ENCODE results near the gene BBS1. TPM values are rescaled to one million over a fixed set of nuclear protein-coding genes. Genes with fewer than 3 reads are reported as not detected.

The BBS1 gene
- 13.0 and 16.4 TPM in 2 replicates for total RNA-seq

GRCh38 chr11:66510271-66510989, at the start of gene BBS1:
Gene BBS1, plus strand, starts transcription at chr11:66510635. Its CDS starts 25 bp downstream, at chr11:66510660.

GRCh38 chr11:66466225-66467033, 44.0 kb upstream of the BBS1 start, which contains the start of gene PELI3:
Gene PELI3, plus strand, starts transcription at chr11:66466905. Its CDS starts 1,224 bp downstream, at chr11:66468129.

DNA sequence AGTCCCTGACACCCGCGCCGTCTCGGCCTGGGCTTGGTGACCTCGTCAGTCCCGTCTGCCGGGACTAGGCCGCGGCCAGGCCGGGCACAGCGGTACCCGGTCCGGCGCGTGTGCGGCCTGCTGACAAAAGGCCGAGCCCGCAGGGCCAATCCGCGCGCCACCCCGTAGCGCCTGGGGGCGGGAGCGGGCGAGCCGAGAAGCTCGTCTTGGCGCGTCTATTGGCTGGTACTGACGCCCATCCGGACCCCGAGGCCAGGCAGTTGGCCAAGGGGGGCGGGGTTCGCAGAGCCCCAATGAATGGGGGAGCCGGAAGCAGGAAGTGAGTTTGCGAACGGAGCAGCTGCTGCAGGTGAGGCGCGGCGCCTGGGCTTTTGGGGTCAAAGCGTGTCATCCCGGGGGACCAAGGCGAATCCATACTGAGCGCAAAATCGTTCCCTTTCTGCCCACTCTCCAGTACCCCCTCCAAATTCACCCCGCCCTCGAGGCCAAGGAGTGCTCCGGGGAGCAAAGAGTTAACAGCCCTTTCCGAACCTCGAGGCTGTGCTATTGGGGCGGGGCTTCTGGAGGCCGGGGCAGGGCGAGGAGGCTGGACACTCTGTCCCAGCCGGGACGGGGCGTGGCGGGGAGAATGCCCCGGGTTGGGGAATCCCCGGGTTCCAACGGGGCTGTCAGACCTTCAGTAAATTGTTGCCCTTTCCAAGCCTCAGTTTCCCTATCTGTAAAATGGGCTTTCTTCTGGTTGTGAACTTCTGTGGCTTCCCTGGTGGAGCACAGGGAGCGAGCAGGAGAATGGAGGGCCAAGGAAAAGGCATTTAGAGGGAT, 30.1 kb upstream of the BBS1 start, which contains the start of gene DPP3:
Gene DPP3 (plus strand): TSS at position 318 of the 822 bp plus-strand sequence. CDS start 1,767 bp downstream, outside the sequence.

GRCh38 chr11:66545701-66546367, 35.4 kb downstream of the BBS1 start, which contains the start of gene ZDHHC24:
Gene ZDHHC24, minus strand, starts transcription at chr11:66546048. Its CDS starts 45 bp downstream, at chr11:66546003.

DNA sequence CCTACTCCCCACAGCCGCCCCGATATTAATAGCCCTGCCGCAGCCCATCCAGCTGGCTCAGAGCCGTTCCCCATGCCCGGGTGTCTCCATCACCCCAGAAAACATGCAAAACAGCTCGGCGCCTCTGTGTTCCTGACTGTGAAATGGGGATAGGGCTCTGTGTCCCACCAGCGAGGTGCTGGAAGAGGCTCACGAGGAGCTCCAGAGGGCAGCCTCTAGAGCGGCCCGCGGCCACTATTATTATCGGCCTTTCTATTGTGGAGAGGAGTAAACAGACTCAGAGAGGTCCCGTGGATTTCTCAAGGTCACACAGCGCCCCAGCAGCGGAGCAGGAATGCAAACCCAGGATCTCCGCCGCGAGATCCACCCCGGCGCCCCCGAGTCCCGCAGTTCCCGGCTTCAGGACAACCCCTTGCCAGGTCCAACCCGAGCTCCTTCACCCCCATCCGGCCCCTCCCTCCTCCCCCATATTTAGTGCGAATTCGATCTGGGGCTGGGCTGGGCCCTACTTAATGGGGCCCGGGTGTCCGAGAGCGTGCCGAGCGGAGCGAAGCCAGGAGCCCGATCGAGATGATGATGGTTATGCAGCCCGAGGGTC, 36.0 kb downstream of the BBS1 start, which contains the start of gene ACTN3:
Gene ACTN3 (plus strand): TSS at position 536 of the 598 bp plus-strand sequence. CDS start 35 bp downstream, at position 571.

GRCh38 chr11:66568124-66568916, 57.9 kb downstream of the BBS1 start, which contains the start of gene CTSF:
Gene CTSF, minus strand, starts transcription at chr11:66568606. Its CDS starts 120 bp downstream, at chr11:66568486.

Other genes with a start within 250 kb of the BBS1 start
- gene RAB1B, start 242.0 kb upstream of the BBS1 start, total RNA-seq = 59.3 and 68.8 TPM in 2 replicates
- gene CNIH2, start 232.5 kb upstream of the BBS1 start, total RNA-seq = not detected in 2 replicates
- 189 and 200 TPM in 2 replicates for gene YIF1A, start 221.5 kb upstream of the BBS1 start, total RNA-seq
- not detected in 2 replicates for gene TMEM151A, start 218.7 kb upstream of the BBS1 start, total RNA-seq
- gene CD248, start 193.6 kb upstream of the BBS1 start, total RNA-seq = 0.24 TPM in 1 of 2 replicates, not detected in the other
- gene RIN1, start 174.2 kb upstream of the BBS1 start, total RNA-seq = 33.3 and 64.2 TPM in 2 replicates
- 69.1 and 82.4 TPM in 2 replicates for gene BRMS1, start 165.5 kb upstream of the BBS1 start, total RNA-seq
- 11.6 and 35.0 TPM in 2 replicates for gene B4GAT1, start 163.0 kb upstream of the BBS1 start, total RNA-seq
- gene SLC29A2, start 138.9 kb upstream of the BBS1 start, total RNA-seq = 2.2 and 3.2 TPM in 2 replicates
- not detected in 2 replicates for gene NPAS4, start 89.6 kb upstream of the BBS1 start, total RNA-seq
- 34.9 and 53.7 TPM in 2 replicates for gene MRPL11, start 71.8 kb upstream of the BBS1 start, total RNA-seq
- 16.1 and 17.7 TPM in 2 replicates for gene PELI3, start 43.7 kb upstream of the BBS1 start, total RNA-seq
- 54.4 and 85.1 TPM in 2 replicates for gene DPP3, start 30.2 kb upstream of the BBS1 start, total RNA-seq
- gene ZDHHC24, start 35.4 kb downstream of the BBS1 start, total RNA-seq = 17.7 and 22.9 TPM in 2 replicates
- gene ACTN3, start 36.3 kb downstream of the BBS1 start, total RNA-seq = not detected in 2 replicates
- gene CTSF, start 58.0 kb downstream of the BBS1 start, total RNA-seq = 3.2 and 15.9 TPM in 2 replicates
- gene CCDC87, start 82.4 kb downstream of the BBS1 start, total RNA-seq = 0.48 TPM in 1 of 2 replicates, not detected in the other
- gene CCS, start 82.5 kb downstream of the BBS1 start, total RNA-seq = 23.9 and 26.5 TPM in 2 replicates
- 8.1 and 10.4 TPM in 2 replicates for gene RBM14, start 106.0 kb downstream of the BBS1 start, total RNA-seq
- gene RBM4, start 128.1 kb downstream of the BBS1 start, total RNA-seq = 79.5 and 91.1 TPM in 2 replicates
- gene RBM4B, start 167.3 kb downstream of the BBS1 start, total RNA-seq = 9.4 and 15.8 TPM in 2 replicates
- 87.0 and 92.1 TPM in 2 replicates for gene SPTBN2, start 218.6 kb downstream of the BBS1 start, total RNA-seq

All from tracheal epithelial cell (primary cell).